ENCODE data around the gene NF1.
"Not testable (repeated sequence)": the region's sequence is repeated elsewhere in the genome, so short reads cannot be mapped to it uniquely, and the experiment has no call there.

NF1 gene

DNA sequence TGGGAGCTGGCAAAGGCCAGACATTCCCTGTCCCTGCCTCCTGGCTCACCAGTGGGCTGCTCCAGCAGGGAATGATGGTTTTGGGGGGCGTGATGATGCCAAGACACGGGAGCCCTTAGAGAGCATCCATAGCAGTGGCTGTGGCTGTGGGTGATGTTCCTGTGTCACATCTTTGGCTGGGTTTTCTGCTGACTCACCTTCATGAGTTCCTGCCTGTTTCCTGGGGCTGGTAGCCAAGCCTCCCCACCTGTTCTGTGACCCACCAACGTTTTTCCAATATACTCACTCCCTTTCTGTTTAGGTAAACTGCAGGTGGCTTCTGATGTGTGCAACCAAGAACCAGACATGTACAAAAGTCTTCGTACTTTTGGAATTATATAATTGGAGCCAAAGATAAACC lies 16.5 kb upstream of the NF1 start:
- no peak for DNase-seq (ENCODE audit: low spot score)

DNA sequence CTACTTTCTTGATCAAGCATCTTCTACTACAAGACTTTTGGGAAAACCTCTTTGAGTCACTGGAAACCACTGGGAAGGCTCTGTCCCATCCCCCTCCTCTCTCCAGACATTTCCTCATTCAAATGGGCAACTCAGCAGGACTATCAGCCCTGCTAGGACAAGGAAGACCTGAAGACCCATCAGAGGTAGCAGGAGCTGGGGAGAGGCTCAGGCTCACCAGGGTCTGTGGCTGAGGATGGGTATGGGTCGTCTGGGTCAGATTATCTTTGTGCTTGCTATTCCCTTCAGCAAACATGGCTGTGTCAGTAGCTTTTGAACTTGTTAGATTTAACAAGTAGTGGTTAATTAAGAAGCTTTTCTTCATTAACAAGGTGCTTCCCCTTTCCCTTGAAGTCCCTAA lies 15.0 kb upstream of the NF1 start:
- no peak for DNase-seq (ENCODE audit: low spot score)

DNA sequence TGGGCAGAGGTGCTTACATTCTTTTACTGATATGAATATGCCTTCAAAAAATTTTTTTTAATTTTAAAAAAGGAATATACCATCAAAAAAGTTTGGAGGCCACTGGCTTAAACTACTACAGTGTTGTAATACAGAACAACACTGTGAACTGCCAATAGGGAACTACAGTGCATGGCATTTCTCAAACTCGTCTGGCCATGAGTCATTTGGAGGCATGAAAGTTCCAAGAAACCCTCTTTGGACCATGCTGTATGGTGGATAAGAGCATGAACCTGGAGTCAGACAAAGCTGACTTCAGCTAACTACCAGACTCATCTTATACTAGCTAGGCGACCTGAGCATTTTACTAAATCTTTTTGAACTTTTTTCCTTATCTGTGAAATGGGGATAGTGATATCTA lies 9.2 kb upstream of the NF1 start:
- no peak for DNase-seq (ENCODE audit: low spot score)

DNA sequence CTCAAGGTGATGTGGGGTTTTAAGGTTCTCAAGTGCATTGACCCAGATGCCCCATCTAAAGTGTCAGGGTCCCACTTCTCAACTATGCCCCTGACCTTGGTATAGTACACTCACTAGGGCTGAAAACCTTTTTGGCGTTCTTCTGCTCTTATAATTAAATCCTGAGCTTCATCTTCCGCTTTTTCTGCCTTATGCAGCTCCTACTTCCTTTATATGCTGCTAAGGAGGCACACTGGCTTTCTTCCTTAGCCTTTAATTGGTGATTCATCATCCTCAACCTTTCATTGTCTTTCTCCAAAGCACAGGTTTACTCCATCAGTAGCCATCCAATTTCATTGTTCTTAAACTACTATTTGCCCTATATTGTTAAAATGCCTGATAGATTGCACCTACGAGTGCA lies 5.3 kb upstream of the NF1 start:
- DNase-seq (ENCODE audit: low spot score), result peak; percentile 17

DNA sequence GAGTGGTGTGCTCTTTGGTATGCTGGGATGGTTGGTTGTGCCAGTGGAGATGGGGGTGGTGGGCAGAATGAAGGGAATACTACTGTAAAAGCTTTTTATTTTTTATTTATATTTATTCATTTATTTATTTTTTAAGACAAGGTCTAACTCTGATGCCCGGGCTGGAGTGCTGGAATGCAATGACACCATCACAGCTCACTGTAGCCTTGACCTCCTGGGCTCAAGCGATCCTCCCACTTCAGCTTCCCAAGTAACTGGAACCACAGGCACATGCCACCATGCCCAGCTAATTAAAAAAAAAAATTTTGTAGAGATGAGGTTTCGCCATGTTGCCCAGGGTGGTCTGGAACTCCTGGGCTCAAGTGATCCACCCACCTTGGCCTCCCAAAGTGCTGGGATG lies 4.1 kb upstream of the NF1 start:
- not testable (repeated sequence) for DNase-seq (ENCODE audit: low spot score)

DNA sequence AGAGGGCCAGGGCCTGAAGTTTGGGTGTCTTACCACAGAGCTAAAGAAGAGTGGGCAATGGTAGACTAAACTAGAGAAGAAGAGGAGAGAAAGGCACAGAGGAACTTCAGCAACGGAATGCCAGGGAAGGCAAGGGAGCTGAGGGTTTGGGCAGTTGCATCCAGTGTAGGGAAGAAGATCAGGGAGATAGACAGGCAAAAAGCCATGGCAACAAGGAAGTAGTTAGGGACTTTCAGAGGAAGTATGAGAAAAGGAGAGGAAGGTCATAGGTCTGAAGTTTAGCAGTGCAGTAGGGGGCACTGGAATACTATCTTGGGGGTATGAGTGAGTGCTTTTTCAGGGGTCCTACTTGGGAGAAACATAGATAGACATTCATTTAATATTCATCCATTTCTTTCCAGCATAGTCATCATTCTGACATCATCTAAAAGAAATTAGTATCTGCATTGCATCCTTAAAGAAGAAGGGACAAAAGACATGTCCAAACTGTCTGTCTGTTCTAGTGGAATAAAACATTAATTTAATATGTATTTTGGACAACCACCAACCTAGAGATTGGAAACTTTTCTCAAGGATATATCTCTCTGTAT lies 2.2 kb upstream of the NF1 start:
- DNase-seq (ENCODE audit: low spot score), result no peak

DNA sequence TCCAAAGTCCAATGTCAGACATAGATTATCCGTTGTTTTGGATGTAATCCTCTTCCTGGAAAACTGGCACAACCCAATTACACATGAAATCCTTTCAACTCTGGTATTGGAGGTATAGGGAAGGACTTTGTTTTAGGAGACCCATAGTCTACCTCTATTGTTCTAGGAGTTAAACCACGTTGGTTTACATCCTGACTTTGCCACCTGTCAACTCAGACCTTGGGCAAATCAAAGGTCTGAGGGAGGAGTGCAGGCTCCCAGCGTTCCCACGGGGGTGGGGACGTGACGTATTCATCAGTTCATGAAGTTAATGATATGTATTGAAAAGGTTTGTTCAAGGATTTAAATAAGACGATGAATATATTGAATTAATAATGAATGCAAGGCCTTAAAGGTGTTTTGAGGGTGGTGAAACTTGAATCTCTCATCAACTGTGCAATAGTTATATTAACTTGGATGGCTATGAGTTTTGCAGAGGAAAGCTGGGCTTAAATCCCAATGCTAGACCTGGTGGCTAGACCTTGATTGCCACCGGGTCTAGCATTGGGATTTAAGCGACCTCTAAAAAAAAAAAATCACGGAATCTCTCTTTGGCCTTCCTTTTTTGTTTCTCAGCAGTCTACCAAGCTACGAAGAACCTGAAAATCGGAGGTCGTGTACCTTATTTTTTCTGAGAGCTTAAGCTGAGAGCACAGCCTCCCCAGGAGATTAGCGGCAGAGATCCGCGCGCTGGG lies 744 bp upstream of the NF1 start:
- DNase-seq (ENCODE audit: low spot score), result no peak

DNA sequence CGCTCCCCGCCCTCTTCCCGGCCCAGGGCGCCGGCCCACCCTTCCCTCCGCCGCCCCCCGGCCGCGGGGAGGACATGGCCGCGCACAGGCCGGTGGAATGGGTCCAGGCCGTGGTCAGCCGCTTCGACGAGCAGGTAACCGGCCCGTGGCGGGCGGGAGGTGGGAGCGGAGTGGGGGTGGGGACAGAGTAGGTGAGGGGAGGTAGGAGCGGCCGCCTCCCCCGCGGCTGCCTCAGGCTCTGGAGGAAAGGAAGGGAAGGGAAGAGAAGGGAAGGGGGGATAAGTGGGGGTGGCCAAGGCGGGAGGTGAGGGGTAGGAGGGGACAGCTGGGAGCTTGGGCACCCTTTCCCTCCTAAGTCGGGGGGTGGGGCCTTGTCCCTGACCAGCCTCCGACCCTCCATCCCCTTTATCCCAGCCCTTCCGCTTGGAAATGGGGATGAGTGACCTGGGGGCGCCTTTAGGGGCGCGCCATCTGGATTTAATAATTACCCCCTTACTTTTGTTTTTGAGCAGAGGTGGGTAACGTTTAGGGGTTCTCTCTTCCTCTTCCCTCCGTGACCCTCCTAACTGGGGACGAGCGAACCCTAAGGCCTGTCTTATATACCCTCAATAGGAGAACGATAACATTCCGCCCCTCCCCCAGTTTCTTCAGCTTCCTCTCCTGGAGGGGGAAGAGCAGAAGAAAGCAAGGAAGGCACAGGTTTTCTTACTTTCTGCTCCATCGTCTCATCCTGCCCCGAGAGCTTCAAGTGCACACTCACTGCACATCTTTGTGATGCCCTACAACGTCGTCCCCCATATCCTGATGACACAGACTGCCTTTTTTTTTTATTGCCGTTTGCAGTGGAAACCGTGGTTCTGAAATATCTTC lies 694 bp downstream of the NF1 start:
- peak; percentile 89 for DNase-seq (ENCODE audit: low spot score)

DNA sequence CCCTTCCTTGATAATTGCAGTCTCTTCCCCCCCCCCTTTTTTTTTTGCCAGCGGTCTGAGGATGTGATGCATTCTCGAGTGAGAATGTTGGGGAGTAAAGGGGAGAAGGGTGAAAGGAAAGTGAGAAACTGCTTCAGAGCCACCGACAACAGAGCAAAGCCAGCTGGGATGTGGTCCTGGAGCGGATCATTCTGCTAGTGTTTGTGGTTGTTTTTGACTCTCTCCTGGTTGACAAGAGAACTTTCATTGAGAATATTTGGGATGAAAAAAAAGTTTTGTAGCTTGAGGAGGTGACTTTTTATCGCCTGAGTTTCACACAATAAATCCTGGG lies 1.3 kb downstream of the NF1 start:
- DNase-seq (ENCODE audit: low spot score), result no peak

DNA sequence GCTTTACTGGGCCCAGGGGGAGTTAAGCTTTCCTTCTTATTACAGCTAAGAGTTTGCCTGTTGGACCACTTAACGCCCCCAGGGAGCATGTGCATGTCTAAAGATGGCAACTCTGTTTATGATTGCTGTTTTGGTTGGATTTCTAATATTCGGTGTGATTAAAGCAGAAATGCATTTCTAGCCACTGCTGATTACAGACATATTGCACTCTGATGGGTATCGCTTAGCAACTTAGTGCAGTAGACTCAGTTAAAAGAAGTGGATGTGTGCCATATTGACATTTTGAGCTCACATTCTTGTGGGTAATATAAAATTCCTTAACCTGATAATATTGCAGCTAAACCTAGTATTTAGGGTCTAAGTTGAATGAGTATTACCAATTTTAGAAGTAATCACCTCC lies 4.2 kb downstream of the NF1 start:
- DNase-seq (ENCODE audit: low spot score), result no peak

DNA sequence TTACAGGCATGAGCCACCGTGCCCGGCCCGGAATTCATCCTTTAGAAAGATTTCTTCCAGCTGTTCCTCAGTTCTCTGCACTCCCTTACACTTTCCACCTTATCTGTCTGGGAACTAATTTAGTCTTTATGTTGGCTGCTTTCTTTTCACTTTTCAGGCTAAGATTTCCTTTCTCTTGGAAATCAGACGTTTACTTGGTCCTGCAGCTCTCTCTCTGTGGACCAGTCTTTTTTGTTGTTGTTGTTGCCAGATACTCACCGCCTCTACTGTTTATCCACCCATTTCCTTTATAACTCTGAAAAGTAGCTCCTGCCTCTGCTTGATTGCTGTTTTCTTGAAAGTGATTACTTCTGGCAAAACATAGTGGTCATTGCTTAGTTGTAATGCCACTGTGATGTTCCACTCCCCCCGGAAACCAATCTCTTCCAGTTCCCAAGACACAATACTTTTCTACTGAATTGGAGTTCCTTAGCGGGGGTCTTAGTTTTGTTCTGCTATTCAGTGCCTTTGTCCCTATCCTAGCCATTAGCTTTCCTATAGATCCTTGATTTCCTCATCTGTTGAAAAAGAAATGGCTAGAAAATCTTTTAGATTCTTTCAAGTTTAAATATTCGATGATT lies 6.2 kb downstream of the NF1 start:
- DNase-seq (ENCODE audit: low spot score), result no peak

DNA sequence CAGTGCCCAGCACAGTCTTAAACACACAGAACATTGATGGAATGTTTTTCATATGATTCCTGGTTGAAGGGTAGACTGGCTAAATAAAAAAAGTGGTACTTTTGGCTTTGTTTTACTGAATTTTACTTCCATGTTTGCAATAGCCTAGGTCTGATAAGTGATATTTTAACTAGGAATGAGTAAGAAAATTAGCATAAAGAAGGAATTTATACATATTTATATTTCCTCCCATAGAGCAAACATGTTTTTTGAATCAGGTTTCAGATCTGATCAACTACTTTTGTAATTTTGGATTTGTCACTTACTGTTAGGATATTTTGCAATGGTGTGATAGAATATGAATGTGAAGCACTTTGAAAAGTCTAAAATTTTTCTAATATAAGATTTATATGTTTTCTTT lies 7.2 kb downstream of the NF1 start:
- no peak for DNase-seq (ENCODE audit: low spot score)

DNA sequence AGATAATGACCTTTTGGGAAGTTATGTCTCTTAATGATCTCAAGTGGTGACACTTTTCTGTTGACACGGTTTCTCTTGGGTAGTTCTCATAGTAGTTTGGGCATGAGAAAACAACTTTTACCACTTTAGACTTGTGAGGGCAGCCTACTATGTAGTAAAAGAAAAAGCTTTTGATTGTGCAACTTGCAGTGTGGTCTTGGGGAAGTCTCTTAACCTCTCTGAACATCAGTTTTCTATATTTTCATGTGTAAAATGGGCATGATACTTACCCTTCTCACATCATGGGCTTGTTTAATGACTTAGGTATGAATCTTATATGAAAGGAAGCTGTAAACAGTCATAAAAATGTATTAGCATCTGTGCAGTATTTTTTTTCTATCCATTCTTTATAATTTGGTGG lies 11.2 kb downstream of the NF1 start:
- no peak for DNase-seq (ENCODE audit: low spot score)

DNA sequence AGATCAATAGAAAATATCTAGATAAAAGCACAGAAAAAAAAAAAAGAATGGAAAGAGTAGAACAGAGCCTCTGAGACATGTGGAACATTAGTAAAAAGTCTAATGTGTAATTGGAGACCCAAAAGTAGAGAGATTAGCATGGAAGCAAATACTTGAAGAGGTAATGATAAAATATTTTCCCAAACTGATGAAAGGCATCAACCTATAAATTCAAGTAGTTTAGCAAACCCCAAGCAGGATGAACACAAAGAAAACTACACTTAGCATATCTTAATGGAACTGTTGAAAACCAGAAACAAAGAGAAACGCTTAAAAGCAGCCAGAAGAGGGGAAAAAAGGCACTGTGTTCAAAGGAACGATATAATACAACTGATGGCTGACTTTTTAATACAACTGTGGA lies 16.4 kb downstream of the NF1 start:
- DNase-seq (ENCODE audit: low spot score), result no peak

DNA sequence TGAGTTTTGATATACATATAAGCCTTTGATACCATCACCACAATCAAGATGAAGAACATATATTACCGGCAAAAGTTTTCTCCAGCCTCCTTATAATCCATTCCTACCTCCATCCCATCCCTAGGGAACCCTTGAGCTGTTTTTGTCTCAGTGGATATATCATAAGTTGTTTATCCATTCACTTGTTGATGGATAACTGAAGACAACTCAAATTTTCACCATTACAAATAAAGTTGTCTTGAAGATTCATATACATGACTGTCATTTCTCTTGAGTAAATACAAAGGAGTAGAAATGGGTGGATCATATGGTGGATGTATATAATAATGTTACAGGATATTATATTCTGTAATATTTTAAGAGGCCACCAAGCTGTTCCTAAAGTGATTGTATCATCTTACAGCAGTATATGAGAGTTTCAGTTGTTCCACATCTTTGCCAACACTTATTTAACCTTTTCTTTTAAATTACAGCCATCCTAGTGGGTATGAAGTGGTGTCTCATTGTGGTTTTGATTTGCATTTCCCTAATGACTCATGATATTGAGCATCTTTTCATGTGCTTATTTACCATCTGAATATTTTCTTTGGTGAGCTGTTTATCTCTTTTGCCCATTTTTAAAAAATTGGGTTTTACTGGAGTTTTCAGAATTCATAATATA lies 17.4 kb downstream of the NF1 start:
- DNase-seq (ENCODE audit: low spot score), result no peak

DNA sequence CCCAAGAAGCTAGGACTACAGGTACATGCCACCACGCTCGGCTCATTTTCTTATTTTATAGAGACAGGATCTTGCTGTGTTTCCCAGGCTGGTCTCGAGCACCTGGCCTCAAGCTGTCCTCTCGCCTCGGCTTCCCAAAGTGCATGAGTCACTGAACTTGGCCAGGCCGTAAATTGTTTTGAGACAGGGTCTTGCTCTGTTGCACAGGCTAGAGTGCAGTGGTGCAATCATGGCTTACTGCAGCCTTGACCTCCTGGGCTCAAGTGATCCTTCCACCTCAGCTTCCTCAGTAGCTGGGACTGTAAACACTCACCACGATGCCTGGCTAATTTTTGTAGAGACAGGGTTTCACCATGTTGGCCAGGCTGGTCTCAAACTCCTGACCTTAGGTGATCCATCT lies 18.6 kb downstream of the NF1 start:
- DNase-seq (ENCODE audit: low spot score), result not testable (repeated sequence)

DNA sequence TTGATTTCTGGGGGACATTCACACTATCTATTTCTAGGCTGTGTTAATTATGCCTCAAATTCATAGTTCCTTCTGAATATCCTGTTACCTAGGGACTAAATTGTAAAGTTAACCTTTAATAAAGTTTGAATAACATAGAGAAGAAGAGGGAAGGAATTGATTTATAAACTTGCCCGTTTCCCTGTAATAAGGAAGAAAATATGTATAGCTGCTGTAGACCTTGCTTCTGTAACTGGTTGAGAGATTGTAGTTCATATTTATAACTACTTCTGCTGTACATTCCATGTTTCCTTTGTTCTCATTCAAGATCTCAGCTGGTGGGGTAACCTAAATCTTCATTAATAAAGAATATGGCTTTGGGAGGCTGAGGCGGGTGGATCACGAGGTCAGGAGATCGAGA lies 19.2 kb downstream of the NF1 start:
- no peak for DNase-seq (ENCODE audit: low spot score)

DNA sequence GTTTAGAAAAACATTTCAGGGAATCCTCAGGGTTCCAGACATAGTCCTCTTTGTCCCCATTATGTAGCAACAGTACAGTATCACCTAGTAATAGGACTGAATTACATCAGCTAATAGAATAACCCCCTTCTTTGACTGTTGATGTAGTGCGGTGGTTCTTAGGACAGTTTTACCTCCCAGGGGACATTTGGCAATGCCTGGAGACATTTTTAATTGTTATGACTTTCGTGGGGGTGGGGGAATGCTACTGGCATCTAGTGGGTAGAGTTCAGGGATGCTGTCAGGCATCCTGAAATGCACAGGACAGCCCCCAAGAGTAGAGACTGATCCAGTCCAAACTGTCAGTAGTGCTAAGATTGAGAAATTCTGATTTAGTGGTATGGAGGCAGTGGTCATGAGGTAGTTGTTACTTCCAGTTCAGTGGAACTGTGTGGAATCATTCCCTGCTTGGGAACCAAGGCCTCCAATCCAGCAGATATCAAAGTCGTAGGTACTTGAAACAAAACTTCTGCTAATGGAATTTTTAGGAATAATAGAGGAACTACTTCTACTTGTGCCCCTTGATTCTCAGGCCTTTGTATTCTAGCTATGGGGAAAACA lies 20.3 kb downstream of the NF1 start:
- no peak for DNase-seq (ENCODE audit: low spot score)

DNA sequence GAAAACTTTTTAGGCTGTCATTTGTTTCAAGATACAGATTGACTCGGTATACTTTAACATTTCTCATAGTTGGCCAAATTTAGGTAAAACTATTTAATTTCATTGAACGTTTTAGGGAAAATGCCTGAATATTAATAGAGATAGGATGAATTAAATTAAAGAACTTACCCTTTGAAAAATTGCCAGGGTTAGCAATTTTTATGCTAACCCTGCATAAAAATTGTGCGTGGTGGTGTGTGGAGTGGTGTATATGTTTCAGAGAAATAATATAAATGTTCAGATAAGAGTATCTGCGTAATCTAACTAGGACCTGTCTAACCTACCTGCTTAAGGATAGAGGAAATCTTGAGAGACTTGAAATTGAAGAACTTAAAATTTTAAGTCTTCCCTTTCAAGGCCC lies 21.4 kb downstream of the NF1 start:
- DNase-seq (ENCODE audit: low spot score), result no peak

DNA sequence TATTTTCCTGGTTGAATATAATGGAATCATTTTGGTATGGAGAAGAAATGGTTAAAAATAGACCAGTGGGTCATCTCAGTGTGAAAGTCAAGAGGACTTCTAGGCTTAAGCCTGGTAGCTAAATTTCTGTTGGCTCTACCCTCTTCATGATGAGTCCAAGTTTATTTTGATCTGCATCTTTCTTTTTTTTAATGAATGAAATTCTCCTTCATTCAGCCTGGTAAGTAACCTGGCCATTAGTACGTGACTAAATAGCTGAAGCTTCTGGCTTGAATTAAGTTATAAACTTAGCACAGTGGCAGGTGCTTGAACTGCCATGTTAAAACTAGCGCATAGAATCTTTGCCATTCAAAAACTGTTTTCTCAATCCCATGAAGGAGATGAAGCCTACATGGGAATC lies 28.0 kb downstream of the NF1 start:
- DNase-seq (ENCODE audit: low spot score), result no peak

DNA sequence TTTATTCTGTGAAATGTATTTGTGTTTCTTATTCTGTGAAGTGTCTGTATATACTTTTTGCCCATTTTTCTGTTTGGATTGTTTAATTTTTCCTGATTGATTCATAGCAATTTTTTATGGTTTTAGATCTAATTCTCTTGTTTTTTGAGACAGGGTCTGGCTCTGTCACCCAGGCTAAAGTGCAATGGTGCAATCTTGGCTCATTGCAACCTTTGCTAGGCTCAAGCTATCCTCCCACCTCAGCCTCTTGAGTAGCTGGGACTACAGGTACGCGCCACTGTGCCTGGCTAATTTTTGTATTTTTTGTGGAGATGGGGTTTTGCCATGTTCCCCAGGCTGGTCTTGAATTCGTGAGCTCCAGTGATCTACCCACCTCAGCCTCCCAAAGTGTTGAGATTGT lies 31.5 kb downstream of the NF1 start:
- no peak for DNase-seq (ENCODE audit: low spot score)

DNA sequence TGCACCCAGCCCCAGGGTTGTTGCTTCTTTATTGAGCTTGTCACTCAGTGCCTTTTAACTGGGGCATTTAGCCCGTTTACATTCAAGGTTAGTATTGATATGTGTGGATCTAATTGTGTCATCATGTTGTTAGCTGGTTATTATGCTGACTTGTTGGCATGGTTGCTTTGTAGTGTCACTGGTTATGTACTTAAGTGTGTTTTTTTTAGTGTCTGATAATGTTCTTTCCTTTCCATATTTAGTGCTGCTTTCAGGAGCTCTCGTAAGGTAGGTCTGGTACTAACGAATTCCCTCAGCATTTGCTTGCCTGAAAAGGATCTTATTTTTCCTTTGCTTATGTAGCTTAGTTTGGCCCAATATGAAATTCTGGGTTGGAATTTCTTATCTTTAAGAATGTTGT lies 33.5 kb downstream of the NF1 start:
- no peak for DNase-seq (ENCODE audit: low spot score)
